Epithelial cell of proximal tubule (primary cell): ENCODE data around the gene LRMDA. TPM values are rescaled to one million over a fixed set of nuclear protein-coding genes. Genes with fewer than 3 reads are reported as not detected.

ENCODE experiments used
- DNase-seq: peaks from one replicate; pipeline ENCODE4 v3.0.0-alpha.2; 2011; ENCODE audit warnings: low read depth
- H3K4me3 ChIP-seq: 2 replicates; pipeline ENCODE4 v1.5.1; 2011; ENCODE audit warnings: low read depth, mild to moderate bottlenecking, low read length
- total RNA-seq: library from RNA; depleted of rRNA; stranded (reverse); fragments of >200 nt; gene quantifications from 2 replicates; pipeline ENCODE4 v1.2.3, GENCODE V29; 2015
- TF ChIP-seq, protein P1 (sequence below): conservative IDR thresholded peaks from 2 replicates; pipeline ENCODE4 v1.5.1; 2012; ENCODE audit warnings: low read depth, mild to moderate bottlenecking, low read length

The LRMDA gene
- total RNA-seq, 1 donor from 2014 or later: 0.75 TPM

GRCh38 chr10:75935240-75935639 is 503.8 kb downstream of the LRMDA start:
- H3K4me3 ChIP-seq: no peak overlapping the region
- DNase-seq: no peak
- TF ChIP-seq, protein P1, sequence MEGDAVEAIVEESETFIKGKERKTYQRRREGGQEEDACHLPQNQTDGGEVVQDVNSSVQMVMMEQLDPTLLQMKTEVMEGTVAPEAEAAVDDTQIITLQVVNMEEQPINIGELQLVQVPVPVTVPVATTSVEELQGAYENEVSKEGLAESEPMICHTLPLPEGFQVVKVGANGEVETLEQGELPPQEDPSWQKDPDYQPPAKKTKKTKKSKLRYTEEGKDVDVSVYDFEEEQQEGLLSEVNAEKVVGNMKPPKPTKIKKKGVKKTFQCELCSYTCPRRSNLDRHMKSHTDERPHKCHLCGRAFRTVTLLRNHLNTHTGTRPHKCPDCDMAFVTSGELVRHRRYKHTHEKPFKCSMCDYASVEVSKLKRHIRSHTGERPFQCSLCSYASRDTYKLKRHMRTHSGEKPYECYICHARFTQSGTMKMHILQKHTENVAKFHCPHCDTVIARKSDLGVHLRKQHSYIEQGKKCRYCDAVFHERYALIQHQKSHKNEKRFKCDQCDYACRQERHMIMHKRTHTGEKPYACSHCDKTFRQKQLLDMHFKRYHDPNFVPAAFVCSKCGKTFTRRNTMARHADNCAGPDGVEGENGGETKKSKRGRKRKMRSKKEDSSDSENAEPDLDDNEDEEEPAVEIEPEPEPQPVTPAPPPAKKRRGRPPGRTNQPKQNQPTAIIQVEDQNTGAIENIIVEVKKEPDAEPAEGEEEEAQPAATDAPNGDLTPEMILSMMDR: no peak

DNA sequence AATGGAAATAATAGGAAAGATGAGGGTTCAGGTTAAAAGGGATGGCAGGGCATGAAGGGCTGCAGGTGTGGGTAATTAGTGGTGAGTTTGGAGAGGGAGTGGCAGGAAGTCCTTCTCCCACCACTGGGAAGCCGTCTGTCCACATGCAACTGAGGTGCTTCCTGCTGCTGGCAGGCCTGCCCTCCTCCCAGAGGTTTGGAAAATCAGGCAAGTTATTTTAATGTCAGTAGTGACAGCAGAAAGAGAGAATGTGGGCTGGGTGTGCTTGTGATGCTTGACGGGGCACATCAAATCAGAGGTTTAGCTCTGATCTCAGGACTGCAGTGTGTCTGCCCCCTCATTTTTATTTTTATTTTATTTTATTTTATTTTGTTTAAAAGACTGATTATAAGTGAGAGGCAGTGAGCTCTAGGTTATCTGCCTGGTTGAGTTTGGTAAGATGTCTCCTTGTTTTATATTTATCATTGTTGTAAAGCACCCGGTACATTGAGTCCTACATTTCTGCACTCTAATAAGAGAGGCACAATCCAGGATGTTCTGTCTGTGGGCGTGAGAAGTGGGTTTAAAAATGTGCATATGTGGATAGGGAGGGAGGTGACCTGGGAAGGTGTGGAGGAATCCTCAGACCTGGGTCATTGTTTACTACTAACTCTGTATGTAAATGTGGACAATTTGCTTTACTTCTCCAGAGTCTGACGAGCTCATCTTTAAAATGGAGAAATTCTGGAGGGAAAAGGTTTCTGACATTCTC is 504.4 kb downstream of the LRMDA start:
- no peak for DNase-seq
- TF ChIP-seq, protein P1: no peak
- no peak overlapping the region for H3K4me3 ChIP-seq

- no peak for DNase-seq
- TF ChIP-seq, protein P1: no peak
- H3K4me3 ChIP-seq: no peak overlapping the region
These were observed 505.4 kb downstream of the LRMDA start for GRCh38 chr10:75936841-75937240.

DNA sequence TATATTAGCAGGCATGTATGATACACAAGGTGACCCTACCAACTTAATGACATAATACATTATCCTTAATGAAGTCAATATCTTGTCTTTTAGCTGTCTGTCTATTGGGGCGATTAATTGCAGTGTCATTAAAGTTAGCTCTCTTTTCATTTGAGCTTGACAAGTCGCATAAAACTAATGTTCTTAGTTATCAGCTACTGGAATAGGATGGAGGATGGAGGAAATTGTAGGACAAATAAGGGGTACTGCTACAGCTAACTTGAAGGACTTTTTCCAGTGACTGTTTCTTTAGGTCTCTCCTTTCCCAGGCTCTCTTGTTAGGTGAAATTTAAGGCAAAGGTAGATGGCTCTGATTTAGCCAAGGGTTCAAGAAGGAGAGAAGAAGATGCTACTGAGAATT is 506.4 kb downstream of the LRMDA start:
- no peak for DNase-seq
- no peak overlapping the region for H3K4me3 ChIP-seq
- TF ChIP-seq, protein P1: no peak

GRCh38 chr10:75938380-75939122 is 507.1 kb downstream of the LRMDA start:
- H3K4me3 ChIP-seq: no peak overlapping the region
- TF ChIP-seq, protein P1: no peak
- no peak for DNase-seq

GRCh38 chr10:75939541-75939940 is 508.1 kb downstream of the LRMDA start:
- no peak for DNase-seq
- TF ChIP-seq, protein P1: no peak
- H3K4me3 ChIP-seq: no peak overlapping the region

GRCh38 chr10:75940742-75941141 is 509.3 kb downstream of the LRMDA start:
- H3K4me3 ChIP-seq: no peak overlapping the region
- TF ChIP-seq, protein P1: no peak
- no peak for DNase-seq
